DMS114 treated with DMSO at 0.1 percent for 48 hours (cell line): Measurements from ENCODE around the gene ATCAY.

Experiments
- DNase-seq: peaks from one replicate; lab custom pipeline; 2025; ENCODE audit not compliant: unreplicated experiment; lab: John Stamatoyannopoulos, UW

ATCAY gene

GRCh38 chr19:3880471-3881271 is at the start of gene ATCAY:
TSS of gene ATCAY (plus strand) at chr19:3880685. CDS start at chr19:3885768, 5,083 bp downstream.
- DNase-seq, result peak; percentile 58

GRCh38 chr19:3831601-3832000 is 48.9 kb upstream of the ATCAY start:
- no peak for DNase-seq

GRCh38 chr19:3832001-3832400 is 48.5 kb upstream of the ATCAY start:
- DNase-seq, result no peak

- DNase-seq, result no peak
These were observed 46.7 kb upstream of the ATCAY start for GRCh38 chr19:3833578-3834348.

GRCh38 chr19:3834349-3835054 is 46.0 kb upstream of the ATCAY start:
- no peak for DNase-seq

- no peak for DNase-seq
These were observed 45.4 kb upstream of the ATCAY start for GRCh38 chr19:3835055-3835435.

GRCh38 chr19:3836887-3837286 is 43.6 kb upstream of the ATCAY start:
- DNase-seq, result no peak

GRCh38 chr19:3837332-3837731 is 43.2 kb upstream of the ATCAY start:
- DNase-seq, result no peak

- DNase-seq, result no peak
These were observed 42.6 kb upstream of the ATCAY start for GRCh38 chr19:3837922-3838321.

- DNase-seq, result no peak
These were observed 41.8 kb upstream of the ATCAY start for GRCh38 chr19:3838661-3839060.

GRCh38 chr19:3839941-3840340 is 40.5 kb upstream of the ATCAY start:
- no peak for DNase-seq

- DNase-seq, result no peak
These were observed 39.7 kb upstream of the ATCAY start for GRCh38 chr19:3840804-3841203.

- DNase-seq, result no peak
These were observed 37.5 kb upstream of the ATCAY start for GRCh38 chr19:3842948-3843347.

- DNase-seq, result no peak
These were observed 35.9 kb upstream of the ATCAY start for GRCh38 chr19:3844596-3844995.

- peak; percentile 15 for DNase-seq
These were observed 31.4 kb upstream of the ATCAY start for GRCh38 chr19:3849092-3849491.

GRCh38 chr19:3849787-3850186 is 30.7 kb upstream of the ATCAY start:
- no peak for DNase-seq

GRCh38 chr19:3850320-3850972 is 30.0 kb upstream of the ATCAY start:
- DNase-seq, result no peak

- no peak for DNase-seq
These were observed 29.0 kb upstream of the ATCAY start for GRCh38 chr19:3851254-3852176.

GRCh38 chr19:3852177-3852511 is 28.3 kb upstream of the ATCAY start:
- DNase-seq, result no peak

GRCh38 chr19:3852614-3853254 is 27.8 kb upstream of the ATCAY start:
- no peak for DNase-seq
